ENCODE measurements around the gene FSTL4.

The FSTL4 gene

GRCh38 chr5:133599044-133599443, 13.3 kb downstream of the FSTL4 start:
- no peak for TF ChIP-seq CTCF (IDR thresholded peaks at IDR 0.05; ENCODE audit: low read depth, low read length)

GRCh38 chr5:133596049-133596448, 16.3 kb downstream of the FSTL4 start:
- DNase-seq (ENCODE audit: extremely low read depth, low read depth) = no peak
- TF ChIP-seq CTCF (IDR thresholded peaks at IDR 0.05; ENCODE audit: low read depth, low read length) = no peak

More at GRCh38 chr5:133599044-133599443, 13.3 kb downstream of the FSTL4 start:
- no peak for DNase-seq (ENCODE audit: extremely low read depth, low read depth)

- no peak for DNase-seq (ENCODE audit: extremely low read depth, low read depth)
- TF ChIP-seq CTCF (IDR thresholded peaks at IDR 0.05; ENCODE audit: low read depth, low read length) = no peak
Measured at GRCh38 chr5:133595465-133595864, 16.9 kb downstream of the FSTL4 start.

GRCh38 chr5:133589286-133589685, 23.1 kb downstream of the FSTL4 start:
- DNase-seq (ENCODE audit: extremely low read depth, low read depth) = no peak
- no peak for TF ChIP-seq CTCF (IDR thresholded peaks at IDR 0.05; ENCODE audit: low read depth, low read length)

- TF ChIP-seq CTCF (IDR thresholded peaks at IDR 0.05; ENCODE audit: low read depth, low read length) = no peak
- DNase-seq (ENCODE audit: extremely low read depth, low read depth) = no peak
Measured at GRCh38 chr5:133582971-133583370, 29.4 kb downstream of the FSTL4 start.

GRCh38 chr5:133581918-133582317, 30.4 kb downstream of the FSTL4 start:
- DNase-seq (ENCODE audit: extremely low read depth, low read depth) = no peak
- no peak for TF ChIP-seq CTCF (IDR thresholded peaks at IDR 0.05; ENCODE audit: low read depth, low read length)

- no peak for TF ChIP-seq CTCF (IDR thresholded peaks at IDR 0.05; ENCODE audit: low read depth, low read length)
- no peak for DNase-seq (ENCODE audit: extremely low read depth, low read depth)
Measured at GRCh38 chr5:133581348-133581747, 31.0 kb downstream of the FSTL4 start.
